ENCODE results near the gene PTPRD. TPM values are rescaled to one million over a fixed set of nuclear protein-coding genes. Genes with fewer than 3 reads are reported as not detected.
"Not testable (repeated sequence)": the region's sequence is repeated elsewhere in the genome, so short reads cannot be mapped to it uniquely, and the experiment has no call there.

Gene PTPRD
- total RNA-seq, 1 donor from 2014 or later: 7.8 TPM

DNA sequence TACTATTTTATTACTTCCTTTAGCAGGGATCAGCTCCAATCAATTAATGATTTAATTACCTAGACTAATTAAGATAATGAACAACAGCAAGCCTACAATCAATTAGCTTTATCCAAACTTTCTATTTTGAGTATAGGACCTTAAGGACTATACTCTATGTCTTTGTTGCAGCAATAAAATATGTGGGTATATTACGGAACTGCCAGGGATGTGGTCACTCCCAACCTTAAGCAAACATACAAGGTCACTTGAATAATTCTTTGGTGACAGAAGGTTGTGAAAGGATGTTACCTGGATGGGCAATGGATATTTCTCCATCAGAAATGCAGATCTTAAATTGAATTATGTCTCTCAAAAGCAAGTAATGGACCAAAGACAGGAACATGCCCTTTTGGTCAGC lies 1905.8 kb downstream of the PTPRD start:
- ATAC-seq (ENCODE audit: poor library complexity) (no peak), DNase-seq (no peak)
- intact Hi-C loops (cut with DNase I): no loop called here

- intact Hi-C loops (cut with DNase I): no loop called here
- no peak for DNase-seq
- no peak for ATAC-seq (ENCODE audit: poor library complexity)
Observed at GRCh38 chr9:8706531-8706930, 1906.3 kb downstream of the PTPRD start.

DNA sequence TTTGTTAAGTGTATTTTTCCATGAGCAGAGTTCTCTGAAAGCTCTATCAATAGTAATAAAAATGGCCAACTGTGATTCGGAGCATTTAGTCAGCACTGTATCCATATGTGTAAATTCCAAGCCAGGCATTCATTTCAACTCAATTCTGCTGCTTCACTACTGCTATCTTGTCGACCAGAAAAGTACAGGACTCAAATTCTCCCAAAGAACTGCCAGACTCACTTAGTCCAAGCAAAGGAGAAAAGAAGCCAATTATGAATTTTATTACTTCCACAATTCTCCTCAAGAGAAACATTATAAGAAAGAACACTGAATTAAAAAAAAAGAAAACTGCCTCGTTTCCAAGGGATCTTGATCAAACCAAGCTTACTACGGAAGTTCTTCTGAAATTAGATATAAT lies 1906.9 kb downstream of the PTPRD start:
- DNase-seq: no peak
- ATAC-seq (ENCODE audit: poor library complexity): no peak
- intact Hi-C loops (cut with DNase I): no loop called here

- intact Hi-C loops (cut with DNase I): no loop called here
- ATAC-seq (ENCODE audit: poor library complexity) (no peak), DNase-seq (no peak)
Observed at GRCh38 chr9:8703904-8704303, 1908.9 kb downstream of the PTPRD start.

- no peak for ATAC-seq (ENCODE audit: poor library complexity)
- no peak for DNase-seq
- intact Hi-C loops (cut with DNase I): no loop called here
Observed at GRCh38 chr9:8701904-8702303, 1910.9 kb downstream of the PTPRD start.

GRCh38 chr9:8697565-8697964 lies 1915.2 kb downstream of the PTPRD start:
- ATAC-seq (ENCODE audit: poor library complexity); intact Hi-C loops (cut with DNase I); DNase-seq: not testable (repeated sequence)

DNA sequence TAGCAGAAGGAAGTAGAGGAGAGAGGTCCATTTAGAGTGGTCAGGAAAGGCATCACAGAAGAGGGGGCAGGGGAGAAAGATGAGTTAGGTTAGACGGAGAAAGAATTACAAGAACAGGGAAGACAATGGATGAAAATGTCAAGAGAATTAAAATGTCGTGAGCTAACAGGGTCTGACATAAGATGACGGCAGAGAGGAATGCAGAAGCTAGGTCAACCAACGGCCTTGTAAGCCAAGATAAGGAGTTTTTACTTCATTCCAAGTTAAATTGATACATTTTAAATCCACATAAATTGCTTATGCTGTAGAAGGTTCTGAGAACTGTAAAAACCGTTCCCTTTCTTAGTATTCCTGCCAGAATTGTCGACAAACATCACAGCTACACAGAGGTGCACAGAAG lies 1916.3 kb downstream of the PTPRD start:
- ATAC-seq (ENCODE audit: poor library complexity) (no peak), DNase-seq (no peak)
- intact Hi-C loops (cut with DNase I): no loop called here

GRCh38 chr9:8694983-8695588 lies 1917.7 kb downstream of the PTPRD start:
- intact Hi-C loops (cut with DNase I): no loop called here
- ATAC-seq (ENCODE audit: poor library complexity) (no peak), DNase-seq (no peak)

GRCh38 chr9:8693464-8693863 lies 1919.3 kb downstream of the PTPRD start:
- no peak for ATAC-seq (ENCODE audit: poor library complexity)
- intact Hi-C loops (cut with DNase I): no loop called here

DNA sequence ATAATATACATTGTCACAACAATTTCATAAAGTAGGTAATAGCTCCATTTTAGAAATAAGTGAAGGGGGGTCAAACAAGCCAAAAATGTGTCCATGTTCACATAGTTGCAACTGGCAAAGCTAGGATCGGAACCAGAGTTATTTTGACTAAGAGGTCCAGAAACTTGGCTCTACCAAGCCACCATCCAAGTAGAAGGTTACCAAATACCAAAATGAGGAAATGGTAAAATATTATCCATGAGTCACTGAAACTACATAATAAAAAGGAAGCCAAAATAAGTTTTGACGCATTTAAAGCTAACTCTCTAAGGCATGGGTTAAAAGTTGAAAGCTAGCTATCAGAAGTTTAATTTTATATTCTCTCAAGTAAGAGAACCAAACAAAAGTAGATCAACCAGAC lies 1926.3 kb downstream of the PTPRD start:
- peak; percentile 64 for ATAC-seq (ENCODE audit: poor library complexity)
- DNase-seq: no peak
- intact Hi-C loops (cut with DNase I): no loop called here

More at GRCh38 chr9:8693464-8693863, 1919.3 kb downstream of the PTPRD start:
- DNase-seq: no peak

GRCh38 chr9:8685825-8686224 lies 1927.0 kb downstream of the PTPRD start:
- intact Hi-C loops (cut with DNase I): no loop called here
- DNase-seq (no peak), ATAC-seq (ENCODE audit: poor library complexity) (peak; percentile 84)

DNA sequence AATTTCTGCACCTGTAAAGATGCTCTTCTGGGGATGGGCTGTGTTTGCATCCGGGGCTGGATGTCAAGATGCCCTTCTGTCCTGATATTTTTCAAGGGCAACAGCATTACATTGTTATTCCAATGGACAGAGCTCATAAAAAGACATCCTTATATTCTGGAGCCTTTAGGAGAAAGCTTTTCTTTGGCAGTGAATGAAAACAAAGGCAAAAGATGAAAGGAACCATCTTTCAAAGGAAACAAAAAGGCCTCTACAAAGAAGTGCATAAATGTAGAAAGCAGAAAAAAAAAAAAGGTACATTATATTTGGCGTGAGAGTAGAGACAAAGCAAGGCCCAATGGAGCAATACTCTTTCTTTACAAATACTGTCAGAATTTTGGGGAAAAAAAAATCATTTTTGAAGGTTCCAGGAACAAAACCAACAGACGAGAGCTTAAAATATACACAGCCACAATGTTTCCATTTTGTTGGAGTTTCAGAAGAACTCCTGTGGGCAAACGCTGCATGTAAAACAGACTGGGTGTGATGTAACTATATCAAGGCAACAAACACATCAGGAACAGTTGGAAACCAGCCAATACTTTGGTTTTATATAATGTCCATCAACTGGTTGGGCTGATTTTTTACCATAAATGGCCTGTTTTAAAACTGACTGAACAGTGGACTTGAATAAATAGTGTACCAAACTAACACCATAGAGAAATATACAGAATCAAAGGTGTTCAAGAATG lies 1927.7 kb downstream of the PTPRD start:
- intact Hi-C loops (cut with DNase I): no loop called here
- DNase-seq (no peak), ATAC-seq (ENCODE audit: poor library complexity) (peak; percentile 37)

- ATAC-seq (ENCODE audit: poor library complexity) (no peak), DNase-seq (no peak)
- intact Hi-C loops (cut with DNase I): no loop called here
Observed at GRCh38 chr9:8683496-8683895, 1929.3 kb downstream of the PTPRD start.

- intact Hi-C loops (cut with DNase I): no loop called here
- ATAC-seq (ENCODE audit: poor library complexity): no peak
- DNase-seq: no peak
Observed at GRCh38 chr9:8680658-8681057, 1932.1 kb downstream of the PTPRD start.

- intact Hi-C loops (cut with DNase I): no loop called here
- DNase-seq (no peak), ATAC-seq (ENCODE audit: poor library complexity) (no peak)
Observed at GRCh38 chr9:8680157-8680556, 1932.6 kb downstream of the PTPRD start.

GRCh38 chr9:8679371-8679822 lies 1933.4 kb downstream of the PTPRD start:
- intact Hi-C loops (cut with DNase I): no loop called here
- ATAC-seq (ENCODE audit: poor library complexity) (peak; percentile 31), DNase-seq (no peak)

DNA sequence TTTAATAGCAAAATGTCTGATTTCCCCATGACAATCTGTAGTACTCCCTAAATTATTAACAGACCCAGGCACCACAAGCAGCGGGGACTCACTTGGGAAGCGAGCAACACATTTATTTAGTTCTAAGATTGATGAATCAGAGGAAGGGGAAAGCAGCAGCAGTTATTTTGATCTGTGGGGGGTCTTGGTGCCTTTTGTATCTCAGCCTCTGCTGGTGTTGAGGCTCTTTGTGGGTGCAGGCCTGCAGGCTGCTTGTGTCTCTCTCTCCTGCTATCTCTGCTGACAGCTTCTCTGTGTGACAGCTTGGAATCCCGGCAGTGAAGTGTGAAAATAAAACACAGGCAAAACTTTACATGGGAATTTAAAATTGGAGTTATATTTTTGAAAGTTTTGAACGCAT lies 1935.1 kb downstream of the PTPRD start:
- ATAC-seq (ENCODE audit: poor library complexity) (no peak), DNase-seq (no peak)
- intact Hi-C loops (cut with DNase I): no loop called here

GRCh38 chr9:8674536-8674935 lies 1938.3 kb downstream of the PTPRD start:
- intact Hi-C loops (cut with DNase I): no loop called here

DNA sequence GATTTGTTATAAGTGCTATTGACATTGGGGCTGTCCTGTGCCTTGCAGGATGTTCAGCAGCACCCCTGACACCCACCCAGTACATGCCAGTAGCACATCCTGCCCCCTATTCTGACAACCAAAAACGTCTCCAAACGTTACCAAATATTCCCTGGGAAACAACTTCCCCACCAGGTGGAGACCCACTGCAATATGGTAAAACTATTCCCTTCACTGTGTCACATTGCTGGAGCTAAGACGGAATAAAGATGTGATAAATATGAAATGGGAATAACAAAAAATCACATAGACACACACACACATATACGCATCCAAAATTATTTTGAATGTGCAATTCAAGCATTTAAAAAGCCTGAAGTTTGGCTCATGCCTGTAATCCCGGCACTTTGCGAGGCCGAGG lies 1939.0 kb downstream of the PTPRD start:
- no peak for ATAC-seq (ENCODE audit: poor library complexity)
- intact Hi-C loops (cut with DNase I): no loop called here
- no peak for DNase-seq

More at GRCh38 chr9:8674536-8674935, 1938.3 kb downstream of the PTPRD start:
- no peak for ATAC-seq (ENCODE audit: poor library complexity)
- no peak for DNase-seq

- ATAC-seq (ENCODE audit: poor library complexity) (no peak), DNase-seq (no peak)
- intact Hi-C loops (cut with DNase I): no loop called here
Observed at GRCh38 chr9:8670751-8671150, 1942.1 kb downstream of the PTPRD start.

Data from Right ventricle myocardium superior (tissue), 1 donor.